ENCODE results near the gene RCC2. TPM values are rescaled to one million over a fixed set of nuclear protein-coding genes. Genes with fewer than 3 reads are reported as not detected.

RCC2 gene
- polyA plus RNA-seq, 1 donor (not counting 4 experiments of a cell fraction or from before 2014, with no cell fraction given), result 45.2 TPM

DNA sequence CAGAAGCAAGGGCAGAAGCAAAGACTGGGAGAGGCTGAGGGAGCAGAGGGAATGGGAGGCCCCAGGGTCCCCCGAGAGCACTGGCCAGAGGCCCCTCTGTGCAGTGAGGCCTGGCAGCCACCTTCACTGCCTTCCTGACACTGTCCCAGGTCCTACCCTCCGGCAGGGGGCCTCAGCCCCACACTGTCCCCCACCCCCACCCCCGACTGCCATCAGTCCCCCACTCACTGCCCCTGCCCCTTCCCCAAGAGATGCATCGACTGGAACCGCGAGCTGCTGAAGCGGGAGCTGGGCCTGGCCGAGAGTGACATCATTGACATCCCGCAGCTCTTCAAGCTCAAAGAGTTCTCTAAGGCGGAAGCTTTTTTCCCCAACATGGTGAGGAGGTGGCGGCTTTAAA, 80.4 kb downstream of the RCC2 start:
- dilution Hi-C loops (cut with MboI; ENCODE audit: extremely low pct_ligation_motif_present, low sequenced_read_pairs), result loop anchor here (10.0 kb wide), 1 partner anchor 74 kb away; no protein-coding TSS in a partner anchor
- no peaks in the 10 kb centered on the region for H3K9me1 ChIP-seq (ENCODE audit: control insufficient read depth, extremely low read depth, insufficient read depth, low read length)
- no peaks in the 10 kb centered on the region for H3K9me3 ChIP-seq (ENCODE audit: control insufficient read depth, low read depth, low read length)
- TF ChIP-seq, protein P1, sequence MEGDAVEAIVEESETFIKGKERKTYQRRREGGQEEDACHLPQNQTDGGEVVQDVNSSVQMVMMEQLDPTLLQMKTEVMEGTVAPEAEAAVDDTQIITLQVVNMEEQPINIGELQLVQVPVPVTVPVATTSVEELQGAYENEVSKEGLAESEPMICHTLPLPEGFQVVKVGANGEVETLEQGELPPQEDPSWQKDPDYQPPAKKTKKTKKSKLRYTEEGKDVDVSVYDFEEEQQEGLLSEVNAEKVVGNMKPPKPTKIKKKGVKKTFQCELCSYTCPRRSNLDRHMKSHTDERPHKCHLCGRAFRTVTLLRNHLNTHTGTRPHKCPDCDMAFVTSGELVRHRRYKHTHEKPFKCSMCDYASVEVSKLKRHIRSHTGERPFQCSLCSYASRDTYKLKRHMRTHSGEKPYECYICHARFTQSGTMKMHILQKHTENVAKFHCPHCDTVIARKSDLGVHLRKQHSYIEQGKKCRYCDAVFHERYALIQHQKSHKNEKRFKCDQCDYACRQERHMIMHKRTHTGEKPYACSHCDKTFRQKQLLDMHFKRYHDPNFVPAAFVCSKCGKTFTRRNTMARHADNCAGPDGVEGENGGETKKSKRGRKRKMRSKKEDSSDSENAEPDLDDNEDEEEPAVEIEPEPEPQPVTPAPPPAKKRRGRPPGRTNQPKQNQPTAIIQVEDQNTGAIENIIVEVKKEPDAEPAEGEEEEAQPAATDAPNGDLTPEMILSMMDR (optimal IDR thresholded peaks at IDR 0.05 in 1 of 3, IDR thresholded peaks at IDR 0.05 in 1 of 3, conservative IDR thresholded peaks at IDR 0.05 in 1 of 3; ENCODE audit: extremely low read depth in 1 of 3, insufficient read depth in 2 of 3, low read length in 3 of 3), result peak in 1 of 3 experiments; percentile 10
- no peak for TF ChIP-seq EZH2 (IDR thresholded peaks at IDR 0.05; ENCODE audit: low read length)
- no peak overlapping the region for H3K9ac ChIP-seq (ENCODE audit: control insufficient read depth, extremely low read depth, insufficient read depth, low read length)
- H2AFZ ChIP-seq (ENCODE audit: control insufficient read depth, low read length), result no peak overlapping the region
- no peak overlapping the region for H3K4me2 ChIP-seq (ENCODE audit: control insufficient read depth, extremely low read depth, insufficient read depth, low read depth, low read length)
- no peaks in the 10 kb centered on the region for H4K20me1 ChIP-seq (ENCODE audit: control insufficient read depth, extremely low read depth, insufficient read depth, low read length)
- no peaks in the 10 kb centered on the region for H3K79me2 ChIP-seq (ENCODE audit: control insufficient read depth, insufficient read depth, low read length)
- no peak overlapping the region for H3K27ac ChIP-seq (ENCODE audit: control insufficient read depth, insufficient read depth, low read length)
- H3K4me3 ChIP-seq (ENCODE audit: control insufficient read depth in 2 of 3, extremely low read depth in 1 of 3, insufficient read depth in 2 of 3, low read depth in 1 of 3, low read length in 3 of 3), result no peak overlapping the region
- peaks cover 3% of the 10 kb centered on the region for H3K4me1 ChIP-seq (ENCODE audit: control insufficient read depth, extremely low read depth, insufficient read depth, low read length)
- FAIRE-seq, result no peak
- no peak for DNase-seq (ENCODE audit: low read depth, low spot score)
- H3K27me3 ChIP-seq (ENCODE audit: control insufficient read depth, extremely low read depth, insufficient read depth, low read length), result no peaks in the 10 kb centered on the region
- H3K36me3 ChIP-seq (ENCODE audit: control insufficient read depth in 2 of 2, extremely low read depth in 1 of 2, insufficient read depth in 2 of 2, low read length in 2 of 2), result no peaks in the 10 kb centered on the region

DNA sequence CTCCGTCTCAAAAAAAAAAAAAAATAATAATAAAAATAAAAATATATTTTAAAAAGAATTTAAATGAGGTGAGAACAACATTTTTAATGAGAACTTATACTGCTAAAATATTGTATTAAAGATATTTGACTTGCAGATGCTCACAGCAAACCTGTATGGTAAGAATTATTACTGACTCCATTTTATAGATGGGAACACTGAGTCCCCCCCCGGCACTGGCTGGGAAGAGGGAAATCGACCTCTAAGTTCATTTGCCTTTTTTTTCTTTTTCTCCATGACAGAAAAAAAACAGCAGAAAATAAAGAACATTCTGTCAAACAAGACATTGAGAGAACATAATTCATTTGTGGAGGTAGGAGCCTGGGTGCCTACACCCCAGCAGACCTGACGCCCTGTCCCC, 80.9 kb downstream of the RCC2 start:
- Histone ChIP-seq H3K36me3 (ENCODE audit: control insufficient read depth in 2 of 2, extremely low read depth in 1 of 2, insufficient read depth in 2 of 2, low read length in 2 of 2) (no peaks in the 10 kb centered on the region), H3K27me3 (ENCODE audit: control insufficient read depth, extremely low read depth, insufficient read depth, low read length) (no peaks in the 10 kb centered on the region)
- no peak for FAIRE-seq

More for the DNA sequence above, 80.9 kb downstream of the RCC2 start:
- no peak for DNase-seq (ENCODE audit: low read depth, low spot score)
- no peaks in the 10 kb centered on the region for H3K9me3 ChIP-seq (ENCODE audit: control insufficient read depth, low read depth, low read length)
- TF ChIP-seq, protein P1 (optimal IDR thresholded peaks at IDR 0.05 in 1 of 3, IDR thresholded peaks at IDR 0.05 in 1 of 3, conservative IDR thresholded peaks at IDR 0.05 in 1 of 3; ENCODE audit: extremely low read depth in 1 of 3, insufficient read depth in 2 of 3, low read length in 3 of 3), result no peak
- no peak for TF ChIP-seq EZH2 (IDR thresholded peaks at IDR 0.05; ENCODE audit: low read length)
- no peak overlapping the region for H3K9ac ChIP-seq (ENCODE audit: control insufficient read depth, extremely low read depth, insufficient read depth, low read length)
- H4K20me1 ChIP-seq (ENCODE audit: control insufficient read depth, extremely low read depth, insufficient read depth, low read length), result no peaks in the 10 kb centered on the region
- no peaks in the 10 kb centered on the region for H3K79me2 ChIP-seq (ENCODE audit: control insufficient read depth, insufficient read depth, low read length)
- dilution Hi-C loops (cut with MboI; ENCODE audit: extremely low pct_ligation_motif_present, low sequenced_read_pairs), result loop anchor here (10.0 kb wide), 1 partner anchor 74 kb away; no protein-coding TSS in a partner anchor
- no peaks in the 10 kb centered on the region for H3K9me1 ChIP-seq (ENCODE audit: control insufficient read depth, extremely low read depth, insufficient read depth, low read length)
- H3K27ac ChIP-seq (ENCODE audit: control insufficient read depth, insufficient read depth, low read length), result no peak overlapping the region
- H3K4me1 ChIP-seq (ENCODE audit: control insufficient read depth, extremely low read depth, insufficient read depth, low read length), result peaks cover 3% of the 10 kb centered on the region
- H2AFZ ChIP-seq (ENCODE audit: control insufficient read depth, low read length), result no peak overlapping the region
- no peak overlapping the region for H3K4me3 ChIP-seq (ENCODE audit: control insufficient read depth in 2 of 3, extremely low read depth in 1 of 3, insufficient read depth in 2 of 3, low read depth in 1 of 3, low read length in 3 of 3)
- no peak overlapping the region for H3K4me2 ChIP-seq (ENCODE audit: control insufficient read depth, extremely low read depth, insufficient read depth, low read depth, low read length)

Other genes starting within 250 kb of the RCC2 start
- 0.96 to 2.1 TPM (median 1.0 TPM) in 3 replicates for gene PADI1, start 234.5 kb downstream of the RCC2 start, polyA plus RNA-seq
- 4.2 to 6.1 TPM (median 5.2 TPM) in 3 replicates for gene PADI3, start 190.6 kb downstream of the RCC2 start, polyA plus RNA-seq
- 0.03 to 0.32 TPM (median 0.05 TPM) in 3 replicates for gene PADI4, start 131.5 kb downstream of the RCC2 start, polyA plus RNA-seq
- gene PADI6, start 67.5 kb downstream of the RCC2 start, polyA plus RNA-seq, result not detected in 3 replicates
- gene ARHGEF10L, start 100.0 kb upstream of the RCC2 start, polyA plus RNA-seq, result 2.4 to 5.1 TPM (median 2.8 TPM) in 3 replicates

Measured in keratinocyte (primary cell).